GOT3 (cell line): Measurements from ENCODE around the gene UBL4B.

Source experiments
- DNase-seq: peaks from one replicate; lab custom pipeline; 2025; ENCODE audit warnings: mixed read lengths; lab: John Stamatoyannopoulos, UW

The UBL4B gene

DNA sequence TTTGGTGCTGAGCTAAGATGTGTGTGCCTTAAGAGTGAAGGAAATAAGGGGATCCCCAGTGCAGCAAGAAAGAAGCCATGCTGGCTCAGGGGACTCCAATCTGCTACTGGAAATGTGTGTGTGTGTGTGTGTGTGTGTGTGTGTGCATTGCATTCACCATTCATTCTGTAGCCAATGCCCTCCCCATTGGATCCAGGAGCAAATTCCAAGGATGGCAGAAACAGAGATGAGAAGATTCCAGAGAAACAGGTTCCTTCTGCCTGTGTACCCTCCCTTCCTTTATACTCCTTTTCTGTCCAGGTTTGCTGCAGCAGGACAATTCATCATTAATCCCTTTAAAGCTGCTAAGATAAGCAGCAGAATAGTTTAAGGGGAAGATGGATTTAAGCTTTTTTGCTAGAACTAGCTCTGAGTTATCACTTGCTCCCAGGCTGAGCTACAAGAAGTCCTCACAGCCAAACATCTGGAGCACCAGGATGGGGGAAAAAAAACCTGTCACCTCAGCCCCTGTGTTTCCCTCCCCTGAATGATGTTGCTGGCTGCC is 41.2 kb downstream of the UBL4B start:
- no peak for DNase-seq

DNA sequence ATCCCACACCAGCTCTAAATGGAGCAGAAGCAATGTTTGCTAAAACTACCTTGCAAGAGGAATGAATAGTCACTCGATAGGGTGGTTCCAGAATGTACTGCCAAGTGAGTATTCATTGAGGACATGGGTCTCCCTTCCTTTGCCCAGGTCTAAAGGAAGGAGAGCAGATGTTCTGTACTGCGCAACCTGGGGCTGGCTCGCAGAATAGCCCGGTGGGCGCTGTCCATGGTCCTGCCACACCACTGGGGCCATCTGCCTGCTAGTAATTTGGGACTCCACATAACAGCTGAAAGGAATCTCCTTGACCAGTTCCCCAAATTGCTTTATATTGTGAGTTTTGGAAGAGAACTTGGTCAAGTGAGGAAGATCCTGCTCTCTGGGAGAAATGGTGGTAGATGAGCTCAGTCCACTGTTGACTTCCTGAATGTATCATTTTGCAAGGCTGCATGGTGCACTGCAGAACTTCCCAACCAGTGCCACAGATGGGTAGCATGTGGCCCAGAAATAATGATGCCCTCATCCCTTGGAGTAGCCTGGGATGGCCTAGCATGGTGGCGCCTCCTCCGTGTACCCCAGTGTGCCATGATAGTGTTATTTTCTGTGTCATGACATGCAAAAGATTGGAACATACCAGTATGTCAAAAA is 43.8 kb downstream of the UBL4B start:
- DNase-seq = no peak

DNA sequence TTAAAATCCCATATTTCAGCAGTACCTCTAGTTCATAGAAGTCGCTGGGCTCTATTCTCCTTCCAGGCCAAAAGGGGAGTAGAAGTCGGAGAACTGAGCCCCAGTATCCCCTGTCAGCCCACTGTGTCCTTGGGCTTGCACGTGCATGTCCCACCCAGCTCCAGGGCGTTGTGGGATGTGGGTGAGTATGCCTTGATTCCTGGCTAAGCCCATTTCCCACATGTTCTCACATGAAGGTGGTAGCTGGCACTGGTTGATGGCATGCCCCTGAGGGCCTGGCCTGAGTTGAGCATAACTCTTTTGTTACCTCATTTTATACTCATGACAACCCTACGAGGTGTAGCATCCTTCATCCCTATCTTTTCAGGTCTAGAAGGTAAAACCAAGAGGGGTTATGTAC is 46.0 kb downstream of the UBL4B start:
- DNase-seq = no peak

DNA sequence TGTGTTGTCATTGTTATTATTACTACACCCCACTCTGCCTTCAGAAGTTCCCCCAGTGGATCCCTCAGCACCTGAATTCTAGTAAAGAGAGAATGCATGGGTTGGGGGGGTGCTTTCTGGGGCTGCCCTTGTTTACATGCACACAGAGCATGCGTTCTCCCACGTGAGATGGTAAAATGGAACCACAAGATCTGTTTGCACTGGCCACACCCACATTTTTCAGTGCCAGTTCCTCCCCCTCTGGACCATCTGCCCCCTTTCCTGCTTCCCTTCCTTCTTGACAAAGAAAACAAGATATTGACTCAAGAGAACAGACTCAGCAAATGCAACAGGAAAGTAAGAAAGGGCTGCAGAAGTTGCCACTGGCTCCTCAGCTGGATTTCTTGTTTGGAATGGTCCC is 46.9 kb downstream of the UBL4B start:
- DNase-seq = no peak

DNA sequence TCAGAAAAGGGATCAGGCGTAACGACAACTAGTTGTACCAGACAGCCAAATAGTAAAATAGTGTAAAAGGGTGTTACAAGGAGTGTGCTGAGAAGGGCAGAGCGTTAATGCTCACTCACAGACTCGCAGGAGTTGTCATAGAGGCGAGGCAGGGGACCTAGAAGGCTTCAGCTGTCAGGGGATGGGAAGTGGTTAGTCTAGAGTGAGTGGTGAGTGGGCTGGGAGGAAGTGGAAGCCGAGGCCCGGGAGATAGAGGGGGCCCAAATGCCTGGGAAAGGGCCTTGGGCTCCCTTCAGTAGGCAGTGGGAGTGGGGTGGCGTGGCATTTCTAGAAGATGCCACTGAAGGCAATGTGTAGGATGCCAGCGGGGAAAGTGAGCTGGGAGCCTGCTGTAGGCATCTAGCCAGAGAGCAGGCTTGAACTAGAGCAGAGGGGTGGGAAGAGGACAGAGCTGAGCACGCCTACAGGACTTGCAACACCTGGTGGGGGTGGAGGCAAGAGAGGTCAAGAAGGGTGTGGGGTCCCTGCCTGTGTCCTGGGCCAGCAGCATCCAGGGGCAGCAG is 48.4 kb downstream of the UBL4B start:
- no peak for DNase-seq

DNA sequence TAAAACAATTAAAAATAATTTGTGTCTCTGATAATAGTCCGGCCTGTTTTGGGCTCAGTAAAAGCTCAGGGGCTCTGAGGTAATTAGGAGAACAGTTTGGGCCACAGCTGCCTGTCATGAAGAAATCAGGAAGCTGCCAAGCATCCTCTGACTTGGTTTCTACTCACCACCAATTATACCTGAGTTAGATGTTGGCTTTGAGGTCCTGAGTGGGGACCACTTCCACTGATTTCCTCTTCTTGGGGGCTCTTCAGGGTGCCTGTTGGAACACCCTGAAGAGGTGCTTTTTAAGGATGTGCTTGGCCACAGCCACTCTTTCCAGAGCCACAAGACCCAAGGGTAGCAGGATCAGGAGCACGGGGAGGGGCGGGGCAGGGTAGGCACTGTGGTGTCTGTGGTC is 48.9 kb downstream of the UBL4B start:
- DNase-seq = no peak

DNA sequence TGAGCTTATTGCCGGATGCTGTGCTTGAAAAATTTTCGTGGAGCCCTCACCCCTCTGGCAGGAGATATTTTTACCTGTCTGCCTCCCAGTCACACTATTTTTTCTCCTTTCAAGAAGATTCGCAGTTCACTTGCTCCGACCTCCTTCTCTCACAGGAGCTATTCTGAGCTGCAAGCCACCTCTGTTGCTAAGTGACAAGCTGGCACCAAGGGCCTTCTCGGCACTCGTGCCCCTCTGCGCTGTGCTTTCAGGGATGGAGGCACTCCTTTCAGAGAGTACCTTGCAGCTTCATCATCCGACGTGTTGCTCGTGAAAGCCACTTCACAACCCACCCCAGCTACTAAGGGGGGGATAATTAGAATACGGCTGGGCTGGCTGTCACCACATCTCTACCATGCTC is 49.6 kb downstream of the UBL4B start:
- DNase-seq = no peak
